K562 (cell line): ENCODE measurements around the gene UNC5C. TPM values are rescaled to one million over a fixed set of nuclear protein-coding genes. Genes with fewer than 3 reads are reported as not detected.

Experiments
- ATF1 ChIP-seq, 2 experiments: fragments of 450-650 bp in 1 of 2; IDR thresholded peaks; 2 replicates each; pipeline ENCODE4 v1.6.1; 2016; ENCODE audit warnings: missing compliant biosample characterization in 1 of 2, missing genetic modification characterization in 1 of 2
- ATF4 ChIP-seq: fragments of 450-650 bp; formaldehyde crosslinking; IDR thresholded peaks from 2 replicates; pipeline ENCODE4 v1.4.0; 2022; ENCODE audit warnings: mild to moderate bottlenecking, moderate library complexity
- MEIS2 ChIP-seq: fragments of 450-650 bp; IDR thresholded peaks from 2 replicates; pipeline ENCODE4 v1.6.1; 2014; ENCODE audit warnings: mild to moderate bottlenecking; ENCODE audit not compliant: partially characterized antibody
- MGA ChIP-seq: fragments of 450-650 bp; IDR thresholded peaks from 2 replicates; pipeline ENCODE4 v1.6.1; 2016; ENCODE audit warnings: mild to moderate bottlenecking, moderate library complexity
- PHF21A ChIP-seq: fragments of 450-650 bp; IDR thresholded peaks from 2 replicates; pipeline ENCODE4 v1.6.1; 2017; ENCODE audit warnings: low read depth, borderline replicate concordance
- RFX1 ChIP-seq: fragments of 450-650 bp; IDR thresholded peaks from 2 replicates; pipeline ENCODE4 v1.6.1; 2016; ENCODE audit warnings: mild to moderate bottlenecking, moderate library complexity
- TEAD4 ChIP-seq, 2 experiments: sonication (generic) in 1 of 2; formaldehyde crosslinking in 1 of 2; IDR thresholded peaks; 2 replicates each; pipeline versions ENCODE4 v1.6.1 to v1.8.0; 2012 to 2022; ENCODE audit warnings: borderline replicate concordance in 1 of 2, inconsistent platforms in 1 of 2, low read length in 1 of 2, mild to moderate bottlenecking in 1 of 2, missing genetic modification reagents in 1 of 2
- ZNF592 ChIP-seq: fragments of 450-650 bp; IDR thresholded peaks from 2 replicates; pipeline ENCODE4 v1.6.1; 2017; ENCODE audit warnings: antibody characterized with exemption, mild to moderate bottlenecking
- polyA plus RNA-seq, 8 experiments: library from polyadenylated mRNA; depleted of rRNA in 4 of 8; stranded (reverse) in 5 of 8; unstranded in 3 of 8; fragments of >200 nt; fragmentation: Nextera tagmentation in 2 of 8; fragmentation: Illumina TruSeq in 1 of 8; extraction: Ambion mirVana in 2 of 8; extraction: Trizol in 1 of 8; gene quantifications; 2 replicates each; pipeline versions ENCODE4 v1.2.1 to v1.2.3, GENCODE V29; 2011 to 2014; ENCODE audit warnings: inconsistent platforms in 1 of 8, missing spikeins in 1 of 8
- total RNA-seq, 7 experiments: library from RNA; depleted of rRNA in 6 of 7; stranded (reverse); fragments of >200 nt in 6 of 7; fragmentation: Illumina TruSeq in 2 of 7; extraction: Trizol in 2 of 7; gene quantifications; 2 replicates each; pipeline versions ENCODE4 v1.2.1 to v1.2.3, GENCODE V29; 2011 to 2021; ENCODE audit warnings: low replicate concordance in 1 of 7
- TF ChIP-seq, protein P1 (sequence below): sonication (generic); formaldehyde crosslinking; IDR thresholded peaks from 2 replicates; pipeline ENCODE4 v1.8.0; 2022; ENCODE audit warnings: mild to moderate bottlenecking, low read depth, missing genetic modification reagents

Gene UNC5C
- total and polyA plus RNA-seq, 9 of the 15 experiments (the other 6 are each of a cell fraction or from before 2014, with no cell fraction given): under 0.01 to 0.10 (median 0.03) TPM; not detected in 1

GRCh38 chr4:95231681-95232080, 317.1 kb downstream of the UNC5C start (continued):
- no peak for TF ChIP-seq MGA
- no peak for TF ChIP-seq ATF4 (CRISPR knock-in tag)
- peak; percentile 87 for TF ChIP-seq MEIS2
- TF ChIP-seq ATF1 (CRISPR knock-in tag; IDR thresholded peaks at IDR 0.05): no peak
- no peak for TF ChIP-seq ATF1 (tag; IDR thresholded peaks at IDR 0.05)
- no peak for TF ChIP-seq ZNF592
- TF ChIP-seq PHF21A: no peak
- TF ChIP-seq RFX1: peak; percentile 18; the same call in 1 of the 2 replicates
- TF ChIP-seq, protein P1, sequence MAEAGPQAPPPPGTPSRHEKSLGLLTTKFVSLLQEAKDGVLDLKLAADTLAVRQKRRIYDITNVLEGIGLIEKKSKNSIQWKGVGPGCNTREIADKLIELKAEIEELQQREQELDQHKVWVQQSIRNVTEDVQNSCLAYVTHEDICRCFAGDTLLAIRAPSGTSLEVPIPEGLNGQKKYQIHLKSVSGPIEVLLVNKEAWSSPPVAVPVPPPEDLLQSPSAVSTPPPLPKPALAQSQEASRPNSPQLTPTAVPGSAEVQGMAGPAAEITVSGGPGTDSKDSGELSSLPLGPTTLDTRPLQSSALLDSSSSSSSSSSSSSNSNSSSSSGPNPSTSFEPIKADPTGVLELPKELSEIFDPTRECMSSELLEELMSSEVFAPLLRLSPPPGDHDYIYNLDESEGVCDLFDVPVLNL: no peak
- TF ChIP-seq TEAD4 (IDR thresholded peaks at IDR 0.05; ENCODE audit: low read length): peak; percentile 55; the same call in 1 of the 2 replicates
- TF ChIP-seq TEAD4 (CRISPR knock-in tag; IDR thresholded peaks at IDR 0.05; ENCODE audit: borderline replicate concordance): no peak
